HCT116 (cell line): ENCODE results near the gene EPB41L4A.

Experiments
- CEBPB ChIP-seq: IDR thresholded peaks from 2 replicates; pipeline ENCODE4 v1.6.1; 2012; ENCODE audit warnings: low read depth
- EZH2 ChIP-seq: fragments of 200-600 bp; sonication (generic); IDR thresholded peaks from 2 replicates; pipeline ENCODE4 v1.6.1; 2017; ENCODE audit warnings: antibody characterized with exemption, mixed run types
- EZH2phosphoT487 ChIP-seq: fragments of 200-600 bp; IDR thresholded peaks from 2 replicates; pipeline ENCODE4 v1.6.1; 2018; ENCODE audit warnings: antibody characterized with exemption, borderline replicate concordance
- MAX ChIP-seq: IDR thresholded peaks from 2 replicates; pipeline ENCODE4 v1.6.1; 2012
- POLR2A ChIP-seq: IDR thresholded peaks from 2 replicates; pipeline ENCODE4 v1.7.0; 2011; ENCODE audit warnings: borderline replicate concordance; ENCODE audit not compliant: insufficient read depth, insufficient read length; ENCODE audit errors: extremely low read depth
- RAD21 ChIP-seq: IDR thresholded peaks from 2 replicates; pipeline ENCODE4 v1.6.1; 2012; ENCODE audit warnings: low read depth, mild to moderate bottlenecking
- REST ChIP-seq: IDR thresholded peaks from 2 replicates; pipeline ENCODE4 v1.6.1; 2012; ENCODE audit warnings: low read depth
- ZFX ChIP-seq: fragments of 450-650 bp; IDR thresholded peaks from 2 replicates; pipeline ENCODE4 v1.6.1; 2017
- TF ChIP-seq, protein P1 (sequence below), 3 experiments: fragments of 200-600 bp in 1 of 3; sonication (generic) in 1 of 3; IDR thresholded peaks in 2 of 3; conservative IDR thresholded peaks in 1 of 3; 2 replicates each; pipeline ENCODE4 v1.5.1; 2012 to 2017; ENCODE audit warnings: low read depth in 2 of 3, low read length in 2 of 3, antibody characterized with exemption in 1 of 3, borderline replicate concordance in 1 of 3, control low read depth in 1 of 3, mild to moderate bottlenecking in 1 of 3, mixed read lengths in 1 of 3, mixed run types in 1 of 3, moderate library complexity in 1 of 3; ENCODE audit not compliant: insufficient read depth in 1 of 3
- TF ChIP-seq, protein P2 (sequence below): IDR thresholded peaks from 2 replicates; pipeline ENCODE4 v1.6.1; 2011; ENCODE audit warnings: mild to moderate bottlenecking, low read length, moderate library complexity; ENCODE audit not compliant: insufficient replicate concordance; ENCODE audit errors: extremely low read depth

DNA sequence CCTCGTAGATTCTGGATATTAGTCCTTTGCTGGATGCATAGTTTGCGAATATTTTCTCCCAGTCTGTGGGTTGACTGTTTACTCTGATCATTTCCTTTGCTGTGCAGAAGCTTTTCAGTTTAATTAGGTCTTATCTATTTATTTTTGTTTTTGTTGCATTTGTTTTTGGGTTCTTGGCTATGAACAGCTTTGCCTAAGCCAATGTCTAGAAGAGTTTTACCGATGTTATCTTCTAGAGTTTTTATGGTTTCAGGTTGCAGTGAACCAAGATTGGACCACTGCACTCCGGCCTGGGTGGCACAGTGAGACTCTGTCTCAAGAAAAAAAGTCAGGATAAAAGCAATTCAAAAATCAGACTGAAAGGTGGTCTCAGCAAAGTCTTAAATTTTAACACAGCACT, 188.5 kb downstream of the EPB41L4A start:
- TF ChIP-seq, protein P1, sequence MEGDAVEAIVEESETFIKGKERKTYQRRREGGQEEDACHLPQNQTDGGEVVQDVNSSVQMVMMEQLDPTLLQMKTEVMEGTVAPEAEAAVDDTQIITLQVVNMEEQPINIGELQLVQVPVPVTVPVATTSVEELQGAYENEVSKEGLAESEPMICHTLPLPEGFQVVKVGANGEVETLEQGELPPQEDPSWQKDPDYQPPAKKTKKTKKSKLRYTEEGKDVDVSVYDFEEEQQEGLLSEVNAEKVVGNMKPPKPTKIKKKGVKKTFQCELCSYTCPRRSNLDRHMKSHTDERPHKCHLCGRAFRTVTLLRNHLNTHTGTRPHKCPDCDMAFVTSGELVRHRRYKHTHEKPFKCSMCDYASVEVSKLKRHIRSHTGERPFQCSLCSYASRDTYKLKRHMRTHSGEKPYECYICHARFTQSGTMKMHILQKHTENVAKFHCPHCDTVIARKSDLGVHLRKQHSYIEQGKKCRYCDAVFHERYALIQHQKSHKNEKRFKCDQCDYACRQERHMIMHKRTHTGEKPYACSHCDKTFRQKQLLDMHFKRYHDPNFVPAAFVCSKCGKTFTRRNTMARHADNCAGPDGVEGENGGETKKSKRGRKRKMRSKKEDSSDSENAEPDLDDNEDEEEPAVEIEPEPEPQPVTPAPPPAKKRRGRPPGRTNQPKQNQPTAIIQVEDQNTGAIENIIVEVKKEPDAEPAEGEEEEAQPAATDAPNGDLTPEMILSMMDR (IDR thresholded peaks at IDR 0.05 in 2 of 3, conservative IDR thresholded peaks at IDR 0.05 in 1 of 3; ENCODE audit: borderline replicate concordance in 1 of 3, insufficient read depth in 1 of 3, low read depth in 2 of 3, low read length in 2 of 3): no peak
- TF ChIP-seq EZH2phosphoT487 (no peak), REST (no peak), POLR2A (no peak), CEBPB (no peak), MAX (no peak), EZH2 (no peak), ZFX (no peak), RAD21 (no peak)
- TF ChIP-seq, protein P2, sequence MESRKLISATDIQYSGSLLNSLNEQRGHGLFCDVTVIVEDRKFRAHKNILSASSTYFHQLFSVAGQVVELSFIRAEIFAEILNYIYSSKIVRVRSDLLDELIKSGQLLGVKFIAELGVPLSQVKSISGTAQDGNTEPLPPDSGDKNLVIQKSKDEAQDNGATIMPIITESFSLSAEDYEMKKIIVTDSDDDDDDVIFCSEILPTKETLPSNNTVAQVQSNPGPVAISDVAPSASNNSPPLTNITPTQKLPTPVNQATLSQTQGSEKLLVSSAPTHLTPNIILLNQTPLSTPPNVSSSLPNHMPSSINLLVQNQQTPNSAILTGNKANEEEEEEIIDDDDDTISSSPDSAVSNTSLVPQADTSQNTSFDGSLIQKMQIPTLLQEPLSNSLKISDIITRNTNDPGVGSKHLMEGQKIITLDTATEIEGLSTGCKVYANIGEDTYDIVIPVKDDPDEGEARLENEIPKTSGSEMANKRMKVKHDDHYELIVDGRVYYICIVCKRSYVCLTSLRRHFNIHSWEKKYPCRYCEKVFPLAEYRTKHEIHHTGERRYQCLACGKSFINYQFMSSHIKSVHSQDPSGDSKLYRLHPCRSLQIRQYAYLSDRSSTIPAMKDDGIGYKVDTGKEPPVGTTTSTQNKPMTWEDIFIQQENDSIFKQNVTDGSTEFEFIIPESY: no peak
